ENCODE measurements around the gene PPP5C.

DNA sequence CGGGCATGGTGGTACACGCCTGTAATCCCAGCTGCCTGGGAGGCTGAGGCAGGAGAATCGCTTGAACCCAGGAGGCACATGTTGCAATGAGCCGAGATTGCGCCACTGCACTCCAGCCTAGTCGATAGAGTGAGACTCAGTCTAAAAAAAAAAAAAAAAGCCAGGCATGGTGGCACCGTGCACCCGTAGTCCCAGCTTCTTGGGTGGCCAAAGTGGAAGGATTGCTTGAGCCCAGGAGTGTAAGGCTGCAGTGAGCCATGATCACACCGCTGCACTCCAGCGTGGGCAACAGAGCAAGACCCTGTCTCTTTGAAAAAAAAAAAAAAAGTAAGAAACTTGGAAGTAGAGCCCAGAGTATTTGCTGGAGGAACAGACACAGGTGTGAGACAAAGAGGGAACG is 38.7 kb downstream of the PPP5C start:
- TF ChIP-seq, protein P1, sequence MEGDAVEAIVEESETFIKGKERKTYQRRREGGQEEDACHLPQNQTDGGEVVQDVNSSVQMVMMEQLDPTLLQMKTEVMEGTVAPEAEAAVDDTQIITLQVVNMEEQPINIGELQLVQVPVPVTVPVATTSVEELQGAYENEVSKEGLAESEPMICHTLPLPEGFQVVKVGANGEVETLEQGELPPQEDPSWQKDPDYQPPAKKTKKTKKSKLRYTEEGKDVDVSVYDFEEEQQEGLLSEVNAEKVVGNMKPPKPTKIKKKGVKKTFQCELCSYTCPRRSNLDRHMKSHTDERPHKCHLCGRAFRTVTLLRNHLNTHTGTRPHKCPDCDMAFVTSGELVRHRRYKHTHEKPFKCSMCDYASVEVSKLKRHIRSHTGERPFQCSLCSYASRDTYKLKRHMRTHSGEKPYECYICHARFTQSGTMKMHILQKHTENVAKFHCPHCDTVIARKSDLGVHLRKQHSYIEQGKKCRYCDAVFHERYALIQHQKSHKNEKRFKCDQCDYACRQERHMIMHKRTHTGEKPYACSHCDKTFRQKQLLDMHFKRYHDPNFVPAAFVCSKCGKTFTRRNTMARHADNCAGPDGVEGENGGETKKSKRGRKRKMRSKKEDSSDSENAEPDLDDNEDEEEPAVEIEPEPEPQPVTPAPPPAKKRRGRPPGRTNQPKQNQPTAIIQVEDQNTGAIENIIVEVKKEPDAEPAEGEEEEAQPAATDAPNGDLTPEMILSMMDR (IDR thresholded peaks at IDR 0.05), result no peak
- no peak for TF ChIP-seq POLR2A (IDR thresholded peaks at IDR 0.05)
- TF ChIP-seq POLR2AphosphoS5 (IDR thresholded peaks at IDR 0.05), result no peak
- TF ChIP-seq EP300 (IDR thresholded peaks at IDR 0.05), result no peak
